WTC11 (cell line): ENCODE data around the gene SNAPC5.

ENCODE experiments used
- CTCF ChIP-seq: fragments of 200-600 bp; IDR thresholded peaks from 2 replicates; pipeline ENCODE4 v1.8.0; 2022; ENCODE audit warnings: antibody characterized with exemption
- ELF4 ChIP-seq: sonication (generic); formaldehyde crosslinking; IDR thresholded peaks from 2 replicates; pipeline ENCODE4 v1.8.1; 2022; ENCODE audit warnings: low read depth, mild to moderate bottlenecking, moderate library complexity, missing genetic modification reagents
- ERG ChIP-seq: fragments of 250-450 bp; sonication (Bioruptor Pico); IDR thresholded peaks from 2 replicates; pipeline ENCODE4 v1.8.0; 2021; ENCODE audit warnings: mild to moderate bottlenecking
- ETV6 ChIP-seq: sonication (generic); formaldehyde crosslinking; IDR thresholded peaks from 2 replicates; pipeline ENCODE4 v1.8.1; 2022; ENCODE audit warnings: mild to moderate bottlenecking, missing genetic modification reagents
- KAT7 ChIP-seq: sonication (generic); formaldehyde crosslinking; IDR thresholded peaks from 2 replicates; pipeline ENCODE4 v1.8.1; 2023; ENCODE audit warnings: missing genetic modification reagents, mild to moderate bottlenecking, borderline replicate concordance

- TF ChIP-seq ETV6 (CRISPR knock-in tag) (no peak), CTCF (no peak), ERG (CRISPR knock-in tag) (no peak), ELF4 (no peak), KAT7 (CRISPR knock-in tag) (no peak)
These were observed 18.4 kb upstream of the SNAPC5 start for GRCh38 chr15:66515901-66516322.
